DMS79 treated with DMSO at 0.1 percent for 48 hours (cell line): ENCODE measurements around the gene BMI1.
A peak's percentile ranks its signal among the peaks of the same experiment; 100 is the strongest.

Source experiments
- DNase-seq: peaks from one replicate; lab custom pipeline; 2025; lab: John Stamatoyannopoulos, UW

BMI1 gene

DNA sequence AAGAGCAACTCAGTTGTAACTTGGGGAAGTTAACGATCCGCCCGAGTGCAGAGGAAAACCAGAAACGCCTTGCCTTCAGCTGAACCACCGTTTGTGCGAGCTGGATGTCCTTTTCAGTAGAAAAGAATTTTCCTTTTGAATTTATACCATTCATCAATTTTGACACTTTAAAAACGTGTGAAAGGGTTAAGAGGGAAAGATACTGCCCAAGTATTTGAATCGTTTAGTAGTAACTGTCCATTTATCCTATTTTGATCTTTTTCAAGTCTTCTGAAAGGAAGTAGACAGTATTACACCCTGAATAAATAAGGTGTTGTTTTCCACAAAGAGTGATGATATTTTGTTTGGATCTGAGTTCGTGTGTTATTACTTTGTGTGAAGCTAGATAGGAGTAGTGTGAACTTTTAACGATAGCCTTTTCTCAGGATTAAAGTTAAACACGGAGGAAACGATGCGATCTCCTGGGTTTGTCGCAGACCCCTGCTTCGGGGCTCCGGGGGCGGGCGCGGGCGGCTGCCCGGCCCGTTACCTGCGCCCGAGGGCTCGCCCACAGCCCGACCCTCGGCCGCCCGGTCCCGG lies 830 bp upstream of the BMI1 start:
- DNase-seq, result no peak

DNA sequence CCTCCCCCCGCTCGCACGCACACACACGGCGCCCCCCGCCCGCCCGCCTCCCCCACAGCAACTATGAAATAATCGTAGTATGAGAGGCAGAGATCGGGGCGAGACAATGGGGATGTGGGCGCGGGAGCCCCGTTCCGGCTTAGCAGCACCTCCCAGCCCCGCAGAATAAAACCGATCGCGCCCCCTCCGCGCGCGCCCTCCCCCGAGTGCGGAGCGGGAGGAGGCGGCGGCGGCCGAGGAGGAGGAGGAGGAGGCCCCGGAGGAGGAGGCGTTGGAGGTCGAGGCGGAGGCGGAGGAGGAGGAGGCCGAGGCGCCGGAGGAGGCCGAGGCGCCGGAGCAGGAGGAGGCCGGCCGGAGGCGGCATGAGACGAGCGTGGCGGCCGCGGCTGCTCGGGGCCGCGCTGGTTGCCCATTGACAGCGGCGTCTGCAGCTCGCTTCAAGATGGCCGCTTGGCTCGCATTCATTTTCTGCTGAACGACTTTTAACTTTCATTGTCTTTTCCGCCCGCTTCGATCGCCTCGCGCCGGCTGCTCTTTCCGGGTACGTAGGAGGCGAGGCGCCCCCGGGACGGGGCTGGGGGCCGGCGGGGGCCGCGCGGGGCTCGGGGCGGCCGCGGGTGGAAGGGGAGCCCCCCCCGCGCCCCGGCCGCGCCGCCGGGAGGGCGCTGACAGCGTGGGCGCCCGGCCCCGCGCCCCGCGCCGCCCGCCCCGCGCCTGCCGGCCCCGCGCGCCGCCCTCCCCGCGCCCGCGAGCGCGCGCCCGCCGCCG lies 441 bp downstream of the BMI1 start:
- no peak for DNase-seq

DNA sequence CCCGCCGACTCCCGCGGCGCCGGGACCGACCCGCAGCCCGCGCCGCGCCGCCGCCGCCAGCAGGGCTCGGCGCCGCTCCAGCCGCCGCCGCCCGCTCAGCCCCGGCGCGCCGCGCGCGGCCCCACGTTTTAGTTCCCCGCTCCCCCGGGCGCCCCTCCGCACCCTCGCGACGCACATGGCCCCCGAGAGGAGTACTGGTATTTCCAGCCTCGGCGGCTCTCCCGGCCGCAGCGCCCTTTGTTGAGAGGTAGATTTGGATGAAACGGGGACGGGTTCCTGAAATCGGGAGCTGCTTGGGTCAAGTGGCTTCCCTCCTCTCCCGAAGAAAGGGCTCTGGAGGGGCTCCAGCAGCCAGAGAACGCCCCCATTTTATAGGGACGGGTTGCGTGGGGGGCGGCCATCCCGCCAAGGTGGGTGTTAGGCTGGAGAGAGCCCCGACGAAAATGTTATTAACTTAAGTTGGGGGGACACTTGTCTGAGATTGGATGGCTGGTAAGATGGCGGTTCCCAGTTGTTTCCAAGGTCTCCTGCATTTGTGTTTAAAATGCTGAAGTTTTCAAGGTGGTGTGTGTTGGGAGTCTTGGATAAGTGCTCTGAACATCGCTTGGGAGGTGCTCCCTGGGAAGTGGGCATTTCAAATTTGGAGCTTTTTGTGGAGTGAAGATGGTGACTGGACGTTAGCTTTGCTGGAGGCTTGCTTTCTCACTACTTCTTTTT lies 1.2 kb downstream of the BMI1 start:
- no peak for DNase-seq

DNA sequence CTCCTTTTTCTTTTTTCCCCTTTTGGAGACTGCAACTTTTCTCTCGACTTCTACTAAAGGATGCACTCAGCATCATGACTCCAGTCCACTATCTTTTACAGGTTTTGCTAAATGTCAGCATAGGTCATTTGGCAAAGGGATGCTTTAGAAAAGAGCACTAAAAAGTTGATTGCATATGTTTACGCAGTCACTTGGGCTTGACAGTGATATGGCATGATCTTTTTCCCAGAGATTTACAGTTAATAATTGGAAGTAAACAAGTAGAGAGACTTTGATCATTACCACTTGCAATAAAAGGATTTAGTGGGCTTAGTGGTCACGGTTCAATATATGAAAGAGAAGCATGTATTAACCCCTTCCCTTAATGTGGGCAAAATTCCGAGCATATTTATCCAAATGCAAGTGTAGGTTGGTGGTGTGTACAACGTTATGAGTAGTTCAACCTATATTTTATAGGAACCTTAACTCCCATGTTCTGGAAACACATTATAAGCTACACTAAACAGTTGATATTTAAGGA lies 1.8 kb downstream of the BMI1 start:
- no peak for DNase-seq

DNA sequence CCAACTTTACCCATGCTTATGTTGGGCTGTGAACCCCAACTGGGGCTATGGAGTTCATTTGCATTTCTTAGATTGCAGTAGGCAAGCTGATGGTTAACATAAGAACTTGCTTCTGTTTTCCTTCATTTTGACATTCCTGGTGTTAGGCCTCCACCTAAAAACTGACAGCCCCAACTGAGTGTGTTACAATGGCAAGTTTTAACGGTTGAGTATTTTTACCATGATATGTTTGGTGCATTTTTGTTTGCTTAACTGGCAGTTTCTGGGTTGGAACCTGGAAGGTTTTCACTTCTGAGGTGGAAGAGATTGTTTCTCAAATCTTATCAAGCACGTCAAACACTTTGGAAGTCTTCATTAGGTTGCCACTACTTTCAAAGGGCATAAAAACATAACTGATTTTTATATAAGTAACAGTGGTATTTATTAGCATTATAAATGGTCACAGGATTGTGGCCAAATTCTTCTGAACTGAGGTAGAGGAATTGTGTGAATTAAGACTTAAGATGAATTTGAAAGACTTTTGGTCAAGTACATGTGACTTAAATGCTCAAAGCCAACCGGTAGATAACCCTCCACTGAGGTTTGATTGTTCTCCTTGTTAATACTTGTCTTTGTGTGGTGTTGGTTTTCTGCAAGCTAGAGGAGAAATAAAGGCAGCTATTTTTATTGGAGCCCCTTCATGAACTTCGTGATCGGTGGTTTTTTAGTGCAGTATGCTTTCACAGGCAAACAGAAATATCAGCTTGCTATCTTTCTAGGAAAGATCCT lies 2.8 kb downstream of the BMI1 start:
- no peak for DNase-seq

DNA sequence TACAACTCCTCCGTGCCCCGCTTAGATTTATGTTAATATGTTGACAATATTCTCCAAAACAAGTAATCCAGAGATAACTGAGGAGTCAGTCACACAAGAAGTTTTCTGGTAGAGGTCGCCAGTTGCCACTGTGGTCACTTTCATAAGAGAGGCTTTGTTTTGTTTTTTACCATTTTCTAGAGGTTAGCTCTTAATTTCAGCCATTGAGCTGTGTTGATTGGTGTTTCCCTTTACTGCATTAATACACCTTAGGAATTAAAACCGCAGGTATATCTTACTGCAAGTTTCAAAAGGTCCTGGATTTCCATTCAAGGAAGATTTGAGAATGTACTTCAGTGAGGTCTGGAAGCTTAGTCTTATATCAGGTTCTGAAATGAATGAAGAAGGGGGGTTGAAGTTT lies 3.5 kb downstream of the BMI1 start:
- no peak for DNase-seq

DNA sequence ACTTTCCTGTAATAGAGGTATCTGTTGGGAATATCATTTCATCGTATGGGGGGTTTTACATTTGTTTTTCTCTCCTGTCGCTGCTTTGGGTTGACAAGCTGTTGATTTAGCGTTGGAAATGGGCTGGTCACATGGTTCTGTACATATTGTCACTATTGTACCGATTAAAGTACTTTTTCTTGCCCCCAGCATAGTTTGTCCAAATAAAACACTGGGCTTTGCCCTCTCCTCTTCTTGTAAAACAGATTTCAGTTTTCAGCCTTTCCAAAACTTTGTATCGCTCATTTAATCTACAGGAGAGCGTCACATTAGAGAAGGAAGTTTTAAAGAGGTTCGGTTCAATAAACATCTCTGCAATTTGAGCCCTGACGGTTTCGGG lies 4.0 kb downstream of the BMI1 start:
- DNase-seq, result no peak

DNA sequence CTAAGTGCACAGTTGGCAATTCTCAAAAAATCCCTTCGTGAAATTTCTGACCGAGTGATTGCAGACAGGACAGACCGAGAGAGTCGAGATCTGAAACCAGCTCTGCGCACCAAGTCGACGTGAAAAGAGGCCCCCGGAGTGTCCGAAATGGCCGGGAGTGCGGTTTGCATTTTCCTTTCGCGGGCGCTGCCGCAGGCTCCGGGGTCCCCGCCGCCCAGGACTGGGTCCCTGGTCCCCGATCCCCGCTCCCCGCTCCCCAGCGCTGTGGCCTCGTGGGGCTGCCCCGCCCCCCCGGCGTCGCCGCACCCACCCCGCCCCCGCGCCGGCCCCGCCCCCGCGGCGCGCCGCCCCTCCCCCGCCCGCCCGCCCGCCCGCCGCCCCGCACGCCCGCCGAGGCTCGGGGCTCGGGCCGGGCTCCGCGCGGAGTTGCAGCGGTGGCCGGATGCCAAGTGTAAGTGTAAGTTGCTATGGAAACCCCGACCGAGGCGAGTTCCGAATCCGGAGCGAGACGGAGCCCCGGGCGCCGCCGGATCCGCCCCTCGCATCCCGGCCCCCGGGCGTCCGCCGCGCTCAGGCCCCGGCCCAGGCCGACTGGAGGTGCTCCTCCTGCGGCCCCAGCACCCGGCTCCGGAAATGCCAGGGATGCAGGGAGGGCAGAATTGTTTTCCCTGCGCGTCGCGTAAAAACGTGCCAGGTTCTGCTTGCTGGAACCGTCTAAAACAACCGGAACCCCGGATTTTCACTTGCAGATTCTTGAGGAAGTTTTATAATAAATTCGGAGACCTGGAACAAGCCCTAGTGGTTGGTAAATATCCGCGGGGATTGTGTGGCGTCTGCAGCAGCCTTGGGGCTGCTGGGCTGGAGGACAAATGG lies 4.6 kb downstream of the BMI1 start:
- DNase-seq, result peak; percentile 15

DNA sequence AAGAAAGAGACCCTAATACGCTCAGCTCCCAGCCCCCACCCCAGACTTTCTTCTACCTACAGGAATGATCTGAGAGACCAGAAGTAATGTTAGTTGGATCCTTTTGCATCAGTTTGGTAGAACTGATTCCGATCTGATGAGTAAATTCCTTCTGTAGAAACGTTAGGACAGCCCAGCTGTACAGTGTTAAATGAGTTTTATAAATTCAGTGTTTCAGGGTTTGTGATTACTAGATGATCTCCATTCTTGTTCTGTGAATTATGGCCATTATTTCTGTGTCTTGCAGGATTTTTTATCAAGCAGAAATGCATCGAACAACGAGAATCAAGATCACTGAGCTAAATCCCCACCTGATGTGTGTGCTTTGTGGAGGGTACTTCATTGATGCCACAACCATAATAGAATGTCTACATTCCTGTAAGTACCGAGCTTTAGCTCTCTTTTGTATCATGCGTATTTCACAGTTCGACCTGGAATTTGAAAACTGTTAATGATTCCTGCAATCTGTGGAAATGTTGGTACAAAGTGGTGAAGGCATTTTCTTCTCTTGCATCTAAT lies 5.3 kb downstream of the BMI1 start:
- no peak for DNase-seq

DNA sequence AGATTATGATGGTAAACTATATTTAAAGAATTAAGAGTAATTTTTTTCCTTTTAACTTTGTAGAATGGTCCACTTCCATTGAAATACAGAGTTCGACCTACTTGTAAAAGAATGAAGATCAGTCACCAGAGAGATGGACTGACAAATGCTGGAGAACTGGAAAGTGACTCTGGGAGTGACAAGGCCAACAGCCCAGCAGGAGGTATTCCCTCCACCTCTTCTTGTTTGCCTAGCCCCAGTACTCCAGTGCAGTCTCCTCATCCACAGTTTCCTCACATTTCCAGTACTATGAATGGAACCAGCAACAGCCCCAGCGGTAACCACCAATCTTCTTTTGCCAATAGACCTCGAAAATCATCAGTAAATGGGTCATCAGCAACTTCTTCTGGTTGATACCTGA lies 8.3 kb downstream of the BMI1 start:
- DNase-seq, result no peak

DNA sequence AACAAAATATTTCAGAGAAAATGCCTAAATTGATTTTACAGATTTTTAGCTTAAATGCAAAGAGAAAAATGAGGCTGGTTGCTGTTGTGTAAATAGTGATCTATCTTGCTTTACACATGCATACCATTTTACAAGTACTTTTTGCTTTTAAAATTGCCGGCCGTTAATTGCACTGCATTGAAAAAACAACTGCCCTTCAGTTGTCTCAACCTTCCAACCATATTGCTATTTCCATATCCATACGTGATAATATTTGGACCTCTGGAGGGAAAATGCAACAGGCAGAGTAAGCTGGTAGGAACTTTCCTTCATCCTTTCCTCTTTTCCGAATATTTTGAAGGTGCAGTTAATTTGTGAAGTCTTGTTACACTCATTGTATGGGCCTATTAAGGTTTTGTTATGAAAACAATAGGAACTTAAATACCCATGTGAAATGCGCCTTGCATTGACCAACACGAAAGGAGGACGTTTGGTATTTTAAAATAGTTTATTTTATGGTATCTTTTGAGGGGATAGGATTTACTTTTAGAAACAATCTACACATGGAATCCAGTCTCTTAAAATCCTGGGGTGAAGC lies 11.3 kb downstream of the BMI1 start:
- no peak for DNase-seq

DNA sequence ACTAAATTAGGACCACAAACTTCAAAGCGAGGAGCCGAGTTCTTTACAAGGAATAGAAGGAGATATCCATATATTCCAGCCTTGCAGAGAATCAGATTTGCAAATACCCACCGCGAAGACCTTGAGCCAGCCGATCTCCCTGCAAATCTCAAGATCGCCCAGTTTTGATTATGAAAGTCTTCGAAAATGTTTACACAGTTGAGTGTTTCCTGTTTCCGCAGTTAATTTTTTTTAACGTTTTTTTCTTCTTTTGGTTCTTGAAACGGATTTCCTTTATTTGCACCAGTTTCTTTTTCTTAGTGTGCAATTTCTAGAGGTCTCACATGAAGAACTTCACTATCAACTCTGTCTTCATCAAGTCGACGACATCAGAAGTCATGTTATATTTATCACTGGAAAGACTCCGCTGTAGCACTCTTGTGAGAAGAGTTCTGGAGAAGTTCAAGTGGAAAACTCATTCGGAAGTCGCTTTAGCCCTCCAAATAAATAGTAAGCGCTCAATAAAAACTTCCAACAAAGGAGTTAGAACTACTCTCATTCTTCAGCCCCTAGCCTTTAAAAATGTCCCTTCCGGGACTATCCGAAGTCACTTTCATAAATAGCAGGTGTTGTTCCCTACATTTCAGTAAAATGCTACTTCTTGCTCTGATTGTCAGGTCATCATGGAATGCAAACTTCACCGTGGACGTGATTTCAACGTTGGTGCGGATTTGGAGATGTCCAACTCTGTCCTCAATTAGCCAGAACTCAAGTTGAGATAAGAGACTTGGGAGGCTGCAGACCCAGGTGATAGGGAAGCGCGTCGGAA lies 12.5 kb downstream of the BMI1 start:
- DNase-seq, result no peak

DNA sequence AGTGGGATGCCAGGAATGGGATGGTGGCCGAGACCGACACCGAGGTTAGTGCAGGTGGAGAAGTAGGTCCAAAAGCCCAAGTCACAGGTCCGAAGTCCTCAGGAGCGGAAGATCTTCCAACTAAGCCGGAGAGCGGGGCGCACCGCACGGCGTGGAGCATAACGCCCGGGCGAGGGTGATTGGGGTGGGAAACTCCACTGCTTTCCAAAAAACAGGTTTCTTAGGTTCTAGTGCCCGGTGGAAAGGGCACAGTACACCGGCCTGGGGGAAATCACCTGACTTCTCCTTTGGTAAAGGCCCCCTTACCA lies 13.0 kb downstream of the BMI1 start:
- DNase-seq, result no peak

DNA sequence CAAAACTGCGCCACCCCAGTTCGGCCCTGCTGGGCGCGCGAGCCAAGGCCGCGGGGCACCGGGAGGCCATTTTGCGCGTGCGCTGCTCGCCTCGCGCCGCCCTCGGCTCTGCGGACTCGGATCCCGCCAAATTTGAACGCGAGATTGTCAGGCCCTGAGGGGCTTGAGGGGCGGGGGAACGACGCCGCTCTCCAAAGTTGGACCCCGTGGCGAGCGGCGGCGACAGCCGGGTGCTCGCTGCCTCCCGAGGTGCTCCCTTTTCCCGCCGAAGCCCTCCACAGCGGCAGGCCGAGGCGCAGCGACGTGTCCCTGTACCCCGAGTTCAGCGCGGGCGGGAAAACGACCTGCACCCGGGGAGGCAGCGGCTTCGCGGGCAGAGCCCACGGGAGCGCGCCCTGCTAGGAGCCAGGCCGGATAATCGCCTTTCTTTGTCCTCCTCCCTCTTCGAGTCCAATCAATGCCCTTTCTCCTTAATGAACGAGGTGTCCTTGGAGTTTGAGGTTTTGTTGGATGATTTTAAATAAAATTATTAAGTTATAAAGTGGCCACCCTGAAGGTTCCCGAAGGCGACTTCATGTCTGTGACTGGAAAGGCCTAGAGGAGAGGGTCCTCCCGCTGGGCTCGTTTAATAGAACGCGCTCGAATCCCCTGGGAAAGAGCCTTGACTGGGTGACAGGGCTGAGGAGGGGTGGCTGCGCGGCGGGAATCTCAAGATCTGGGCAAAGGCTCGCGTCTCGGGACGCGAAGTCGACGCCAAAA lies 13.7 kb downstream of the BMI1 start:
- DNase-seq, result no peak

DNA sequence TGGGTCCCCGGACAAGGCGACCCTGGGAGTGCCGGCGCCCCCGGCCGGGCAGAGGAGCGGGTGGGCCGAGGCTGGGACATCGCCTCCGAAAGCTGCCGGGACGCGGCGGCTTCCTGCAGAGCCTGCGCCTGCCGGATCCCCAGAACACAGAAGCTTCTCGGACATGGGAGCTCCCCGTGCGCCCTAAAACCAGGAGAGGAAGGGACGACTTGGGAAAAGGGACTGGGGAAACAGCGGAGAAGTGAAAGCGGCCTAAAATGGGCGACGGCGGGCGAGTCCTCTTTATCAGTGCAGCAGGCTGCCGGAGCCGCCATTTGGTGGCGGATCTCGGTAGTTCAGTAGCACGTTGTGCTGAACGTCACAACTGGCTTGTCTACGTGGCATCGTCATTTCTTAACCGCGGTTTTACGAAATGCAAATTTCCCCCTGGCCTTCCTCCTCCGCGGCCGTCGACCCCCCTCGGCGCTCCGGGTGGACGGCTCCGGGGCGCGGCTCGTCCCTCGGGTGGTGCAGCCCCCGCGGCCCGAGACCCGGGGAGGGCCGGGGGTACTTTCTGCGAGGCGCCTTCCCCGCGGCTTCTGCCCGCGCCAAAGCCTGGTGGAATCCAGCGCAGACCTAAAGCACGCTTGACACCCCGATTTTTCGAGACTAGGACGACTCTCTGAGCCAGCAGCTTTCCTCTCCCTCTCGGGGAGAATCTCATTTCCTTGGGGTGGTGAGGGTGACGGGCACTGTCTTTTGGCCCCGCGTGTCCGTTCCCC lies 14.5 kb downstream of the BMI1 start:
- DNase-seq, result no peak

DNA sequence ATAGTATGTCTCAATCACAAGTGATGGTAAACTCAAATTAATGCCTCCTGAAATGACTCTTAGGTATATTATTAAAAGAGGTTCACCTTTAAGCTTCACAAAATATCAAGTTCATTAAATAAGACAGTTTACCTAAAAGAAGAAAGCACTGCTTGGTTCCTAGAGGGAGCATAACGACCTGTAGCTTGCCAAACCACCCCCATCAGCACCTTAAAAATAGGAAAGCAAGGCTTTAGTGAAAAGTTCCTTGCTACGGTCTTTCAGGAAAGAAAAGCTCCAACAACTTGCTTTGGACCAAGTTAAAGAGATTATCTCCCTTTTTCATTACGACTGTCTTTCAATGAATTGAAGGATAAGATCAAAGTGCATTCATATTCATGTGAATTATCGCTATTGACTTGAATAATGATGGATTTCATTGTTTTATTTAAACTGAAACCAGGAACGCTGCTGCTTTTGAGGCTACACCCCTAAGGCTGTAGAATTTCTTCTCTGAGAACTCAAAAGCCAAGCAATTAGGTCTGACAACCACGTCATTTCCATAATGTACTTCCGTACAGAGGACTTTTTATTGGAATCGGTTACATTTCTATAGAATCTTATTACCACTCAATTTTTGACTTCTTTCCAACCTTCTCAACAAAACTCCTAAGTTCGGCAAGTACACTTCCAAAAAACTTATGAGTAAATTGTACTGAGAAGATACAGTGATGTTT lies 17.4 kb downstream of the BMI1 start:
- DNase-seq, result no peak

DNA sequence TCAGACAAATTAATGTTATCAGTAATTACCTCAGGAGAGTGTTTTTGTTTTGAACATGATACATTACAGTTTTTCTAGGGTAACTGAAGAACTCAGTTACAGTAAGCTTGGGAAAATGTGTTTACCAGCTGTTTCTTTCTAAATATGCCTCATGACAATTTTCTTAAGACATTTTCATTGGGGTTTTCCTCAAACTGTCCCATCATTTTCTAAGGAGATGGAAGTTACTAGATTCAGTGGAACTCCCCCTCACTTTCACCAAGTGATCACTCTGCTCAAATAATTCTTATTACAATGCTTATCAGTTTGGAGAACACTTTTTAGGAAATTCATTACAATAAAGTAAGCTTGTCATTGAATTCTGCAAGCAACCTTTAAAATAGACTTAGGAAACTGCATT lies 18.0 kb downstream of the BMI1 start:
- no peak for DNase-seq

DNA sequence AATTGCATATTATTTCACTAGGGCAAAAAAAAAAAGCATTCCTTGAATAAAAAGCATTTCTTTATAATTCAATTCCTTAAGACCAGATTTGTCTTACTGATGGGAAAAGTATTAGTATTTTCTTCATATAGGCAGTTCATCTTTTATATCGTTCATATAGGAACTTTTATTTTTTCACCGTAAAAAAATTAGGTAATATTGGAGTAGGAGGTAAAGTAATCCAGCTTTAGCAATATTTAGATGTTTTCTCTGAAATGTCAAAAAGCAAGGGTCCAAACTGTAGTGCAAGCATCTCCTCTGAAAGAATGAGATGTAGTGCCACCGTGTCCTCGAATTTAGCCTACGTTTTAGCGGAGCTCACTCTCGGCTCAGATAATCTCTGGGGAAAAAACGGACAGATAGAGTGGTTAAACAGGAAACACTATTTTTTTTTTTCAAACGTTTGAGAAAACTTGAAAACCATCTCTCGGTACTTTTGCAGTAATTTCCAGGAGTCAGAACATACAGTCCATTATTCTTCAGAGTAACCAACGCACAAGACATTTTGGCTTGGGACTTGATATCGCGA lies 18.9 kb downstream of the BMI1 start:
- no peak for DNase-seq
